Upper lobe of left lung (tissue), 6 donors: ENCODE measurements around the gene HOXA4. TPM values are rescaled to one million over a fixed set of nuclear protein-coding genes. Genes with fewer than 3 reads are reported as not detected.

ENCODE experiments used
- ATAC-seq, 2 donors: fragments of 200-7000 bp; cut with Tn5 transposase; one replicate each; pipeline ENCODE4 v1.9.1; 2022; ENCODE audit warnings: mild to moderate bottlenecking in 2 of 2, moderate library complexity in 2 of 2; ENCODE audit not compliant: low FRiP score in 2 of 2
- DNase-seq, 2 donors: peaks; one replicate each; pipeline ENCODE4 v3.0.0-alpha.2; 2019 to 2020
- H3K27ac ChIP-seq, 4 donors: fragments of 200-600 bp; sonication (generic); one replicate each; pipeline ENCODE4 v1.5.1; 2016 to 2019
- H3K27me3 ChIP-seq, 4 donors: fragments of 200-600 bp; sonication (generic); one replicate each; pipeline ENCODE4 v1.5.1; 2017 to 2019
- H3K36me3 ChIP-seq, 4 donors: fragments of 200-600 bp; sonication (generic); one replicate each; pipeline ENCODE4 v1.5.1; 2016 to 2019
- H3K4me1 ChIP-seq, 4 donors: fragments of 200-600 bp; sonication (generic); one replicate each; pipeline ENCODE4 v1.5.1; 2018 to 2019
- H3K4me3 ChIP-seq, 4 donors: fragments of 200-600 bp; sonication (generic); one replicate each; pipeline ENCODE4 v1.5.1; 2017 to 2019; ENCODE audit warnings: mild to moderate bottlenecking in 2 of 4, moderate library complexity in 1 of 4
- H3K9me3 ChIP-seq, 4 donors: fragments of 200-600 bp; sonication (generic); one replicate each; pipeline ENCODE4 v1.5.1; 2018 to 2019
- CTCF ChIP-seq, 6 experiments: fragments of 450-650 bp in 4 of 6; fragments of 200-600 bp in 2 of 6; sonication (generic) in 2 of 6; IDR thresholded peaks; one replicate each; pipeline ENCODE4 v1.5.1; 2016 to 2019; ENCODE audit warnings: antibody characterized with exemption in 6 of 6
- EP300 ChIP-seq, 4 donors: sonication (generic); formaldehyde crosslinking; IDR thresholded peaks; one replicate each; pipeline ENCODE4 v1.5.1; 2017; ENCODE audit warnings: antibody characterized with exemption in 4 of 4, control low read depth in 2 of 4
- POLR2A ChIP-seq, 4 donors: fragments of 450-650 bp; IDR thresholded peaks; one replicate each; pipeline ENCODE4 v1.5.1; 2016 to 2017; ENCODE audit warnings: antibody characterized with exemption in 4 of 4, mild to moderate bottlenecking in 2 of 4
- POLR2AphosphoS5 ChIP-seq, 2 donors: sonication (generic); formaldehyde crosslinking; IDR thresholded peaks; one replicate each; pipeline ENCODE4 v1.5.1; 2017; ENCODE audit warnings: antibody characterized with exemption in 2 of 2
- WGBS, 2 donors: methylation state at CpG; one replicate each; pipeline ENCODE4 v1.1.5; 2017 to 2018; 5-methylcytosine and 5-hydroxymethylcytosine counted together
- total RNA-seq, 6 donors: library from RNA; depleted of rRNA in 4 of 6; stranded (reverse); fragments of >200 nt in 4 of 6; gene quantifications; one replicate each; pipeline versions ENCODE4 v1.1.0 to v1.2.1, GENCODE V29; 2016 to 2021
- donor health status: DM: no; HTN: no; CAD: no; lungs with moderate emphysema.
- donor health status: DM: no; HTN: yes; CAD: no; lungs with severe emphysema.

HOXA4 gene
- total RNA-seq, 6 donors from 2014 or later = 1.5 to 10.5 (median 6.2) TPM

- Histone ChIP-seq H3K27me3 (peaks cover 0 to 13% (median 5%) of the 10 kb centered on the region in 4 donors), H3K9me3 (peaks cover 0 to 2% (median 0%) of the 10 kb centered on the region in 4 donors), H3K27ac (no peak overlapping the region), H3K36me3 (no peaks in the 10 kb centered on the region), H3K4me1 (peaks cover 4 to 24% (median 9%) of the 10 kb centered on the region in 4 donors), H3K4me3 (no peak overlapping the region)
- DNase-seq (no peak), ATAC-seq (no peak)
- no peak for TF ChIP-seq EP300 (IDR thresholded peaks at IDR 0.05)
- TF ChIP-seq CTCF (IDR thresholded peaks at IDR 0.05) = no peak
- TF ChIP-seq POLR2A (IDR thresholded peaks at IDR 0.05) = no peak
- TF ChIP-seq POLR2AphosphoS5 (IDR thresholded peaks at IDR 0.05) = no peak
- 52 to 59% methylated on average over 6 of the region's 6 CpGs for WGBS, 2 donors
Measured at GRCh38 chr7:27093184-27093895, 37.2 kb downstream of the HOXA4 start.

- Histone ChIP-seq H3K27ac (no peak overlapping the region), H3K36me3 (no peaks in the 10 kb centered on the region), H3K9me3 (peaks cover 0 to 7% (median 0%) of the 10 kb centered on the region in 4 donors), H3K4me1 (peaks cover 2 to 23% (median 5%) of the 10 kb centered on the region in 4 donors), H3K4me3 (no peak overlapping the region), H3K27me3 (peaks cover 0 to 13% (median 5%) of the 10 kb centered on the region in 4 donors)
- DNase-seq (no peak), ATAC-seq (no peak)
- 50 to 62% methylated on average over 1 of the region's 1 CpG for WGBS, 2 donors
- TF ChIP-seq POLR2A (IDR thresholded peaks at IDR 0.05) (no peak), EP300 (IDR thresholded peaks at IDR 0.05) (no peak), CTCF (IDR thresholded peaks at IDR 0.05) (no peak), POLR2AphosphoS5 (IDR thresholded peaks at IDR 0.05) (no peak)
Measured at GRCh38 chr7:27092819-27093110, 37.8 kb downstream of the HOXA4 start.

- H3K4me1 ChIP-seq = peaks cover 0 to 19% (median 4%) of the 10 kb centered on the region in 4 donors
- TF ChIP-seq CTCF (IDR thresholded peaks at IDR 0.05) (no peak), POLR2AphosphoS5 (IDR thresholded peaks at IDR 0.05) (no peak), POLR2A (IDR thresholded peaks at IDR 0.05) (no peak), EP300 (IDR thresholded peaks at IDR 0.05) (no peak)
- DNase-seq (no peak), ATAC-seq (no peak)
- H3K27me3 ChIP-seq = peaks cover 0 to 16% (median 6%) of the 10 kb centered on the region in 4 donors
- 43 to 52% methylated on average over 9 of the region's 9 CpGs for WGBS, 2 donors
- H3K4me3 ChIP-seq = no peak overlapping the region
- no peaks in the 10 kb centered on the region for H3K36me3 ChIP-seq
- H3K27ac ChIP-seq = no peak overlapping the region
- peaks cover 0 to 7% (median 0%) of the 10 kb centered on the region in 4 donors for H3K9me3 ChIP-seq
Measured at GRCh38 chr7:27091941-27092818, 38.4 kb downstream of the HOXA4 start.

DNA sequence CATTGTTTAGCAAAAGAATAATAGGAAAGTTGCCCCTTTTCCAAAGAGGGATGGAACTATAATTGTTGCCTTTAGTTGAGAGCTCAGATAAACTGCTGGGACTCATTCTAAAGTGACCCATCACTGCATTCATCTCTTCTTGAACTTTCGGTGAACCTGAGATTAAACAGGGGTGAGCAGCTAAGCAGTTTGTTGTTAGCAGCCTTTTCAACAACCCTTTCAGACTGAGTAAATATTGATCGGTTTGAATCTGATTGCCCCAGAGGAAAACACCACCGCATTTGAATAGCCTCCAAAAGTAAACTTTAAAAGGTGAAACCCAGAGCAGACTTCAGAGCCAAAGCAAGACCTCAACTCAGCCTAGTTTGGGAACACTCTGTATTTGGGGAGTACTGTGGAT, 39.5 kb downstream of the HOXA4 start:
- Histone ChIP-seq H3K9me3 (peaks cover 0 to 7% (median 0%) of the 10 kb centered on the region in 4 donors), H3K4me1 (peaks cover 0 to 12% (median 4%) of the 10 kb centered on the region in 4 donors), H3K4me3 (no peak overlapping the region), H3K27ac (no peak overlapping the region), H3K36me3 (no peaks in the 10 kb centered on the region), H3K27me3 (peaks cover 0 to 18% (median 6%) of the 10 kb centered on the region in 4 donors)
- DNase-seq (no peak), ATAC-seq (no peak)
- no peak for TF ChIP-seq POLR2AphosphoS5 (IDR thresholded peaks at IDR 0.05)
- TF ChIP-seq POLR2A (IDR thresholded peaks at IDR 0.05) = no peak
- TF ChIP-seq CTCF (IDR thresholded peaks at IDR 0.05) = no peak
- whole genome bisulfite sequencing, 2 donors = 39 to 54% methylated on average over 3 of the region's 3 CpGs
